GM12892 (cell line): ENCODE measurements around the gene S1PR1.

Experiments
- POLR2A ChIP-seq: IDR thresholded peaks from 2 replicates; pipeline ENCODE4 v1.6.1; 2011; ENCODE audit warnings: low read depth, low read length, control low read depth
- TAF1 ChIP-seq: IDR thresholded peaks from 2 replicates; pipeline ENCODE4 v1.6.1; 2011; ENCODE audit warnings: low read depth, mild to moderate bottlenecking, control low read depth, low read length, borderline replicate concordance

DNA sequence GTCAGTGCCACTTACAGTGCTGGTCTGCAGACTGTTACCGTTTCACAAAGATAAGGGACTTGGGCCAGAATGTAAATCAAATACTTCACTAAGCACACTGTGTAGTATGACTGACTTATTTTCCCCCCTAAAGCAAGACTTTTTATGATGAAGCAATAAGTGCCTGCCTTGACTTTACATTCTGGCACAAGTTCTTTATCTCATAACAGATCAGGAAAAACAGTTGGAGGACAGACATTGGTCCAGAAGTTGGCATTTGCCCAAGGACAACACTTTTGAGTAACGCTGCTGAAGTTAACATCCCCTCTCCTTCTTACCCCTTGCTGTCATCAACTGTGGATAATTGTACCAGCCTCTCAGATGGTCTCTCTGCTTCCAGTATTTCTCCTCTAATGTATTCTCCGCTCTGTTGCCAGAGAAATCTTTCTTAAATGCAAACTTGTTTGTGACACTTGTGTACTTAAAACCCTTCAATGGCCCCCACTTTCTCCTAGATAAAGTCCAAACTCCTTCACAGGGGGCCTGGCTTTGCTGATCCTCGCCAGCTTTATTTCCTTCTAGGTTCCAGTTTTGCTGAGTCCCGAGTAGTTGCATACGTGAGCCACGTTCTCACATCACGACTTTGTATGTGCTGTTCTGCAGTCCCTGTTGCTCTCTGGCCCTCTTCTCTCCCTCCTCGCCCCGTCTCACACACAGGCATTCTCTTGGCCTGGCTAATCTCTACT is 45.7 kb downstream of the S1PR1 start:
- no peak for TF ChIP-seq TAF1
- TF ChIP-seq POLR2A = no peak
